ENCODE measurements around the gene EPS8. TPM values are rescaled to one million over a fixed set of nuclear protein-coding genes. Genes with fewer than 3 reads are reported as not detected.

Gene EPS8
- total RNA-seq, 1 donor from 2014 or later, result 17.8 TPM

- H3K27me3 ChIP-seq (ENCODE audit: control insufficient read depth, insufficient read depth, low read length), result no peaks in the 10 kb centered on the region
- H3K4me3 ChIP-seq (ENCODE audit: low read depth, low read length), result no peak overlapping the region
- no peak for DNase-seq (ENCODE audit: low read depth)
- TF ChIP-seq, protein P1, sequence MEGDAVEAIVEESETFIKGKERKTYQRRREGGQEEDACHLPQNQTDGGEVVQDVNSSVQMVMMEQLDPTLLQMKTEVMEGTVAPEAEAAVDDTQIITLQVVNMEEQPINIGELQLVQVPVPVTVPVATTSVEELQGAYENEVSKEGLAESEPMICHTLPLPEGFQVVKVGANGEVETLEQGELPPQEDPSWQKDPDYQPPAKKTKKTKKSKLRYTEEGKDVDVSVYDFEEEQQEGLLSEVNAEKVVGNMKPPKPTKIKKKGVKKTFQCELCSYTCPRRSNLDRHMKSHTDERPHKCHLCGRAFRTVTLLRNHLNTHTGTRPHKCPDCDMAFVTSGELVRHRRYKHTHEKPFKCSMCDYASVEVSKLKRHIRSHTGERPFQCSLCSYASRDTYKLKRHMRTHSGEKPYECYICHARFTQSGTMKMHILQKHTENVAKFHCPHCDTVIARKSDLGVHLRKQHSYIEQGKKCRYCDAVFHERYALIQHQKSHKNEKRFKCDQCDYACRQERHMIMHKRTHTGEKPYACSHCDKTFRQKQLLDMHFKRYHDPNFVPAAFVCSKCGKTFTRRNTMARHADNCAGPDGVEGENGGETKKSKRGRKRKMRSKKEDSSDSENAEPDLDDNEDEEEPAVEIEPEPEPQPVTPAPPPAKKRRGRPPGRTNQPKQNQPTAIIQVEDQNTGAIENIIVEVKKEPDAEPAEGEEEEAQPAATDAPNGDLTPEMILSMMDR (IDR thresholded peaks at IDR 0.05; ENCODE audit: insufficient read depth, low read length, poor library complexity, severe bottlenecking), result no peak
- no peaks in the 10 kb centered on the region for H3K36me3 ChIP-seq (ENCODE audit: control insufficient read depth, insufficient read depth, low read length)
These were observed 97.8 kb downstream of the EPS8 start for GRCh38 chr12:15691388-15691787.

- H3K27me3 ChIP-seq (ENCODE audit: control insufficient read depth, insufficient read depth, low read length), result no peaks in the 10 kb centered on the region
- no peaks in the 10 kb centered on the region for H3K36me3 ChIP-seq (ENCODE audit: control insufficient read depth, insufficient read depth, low read length)
- TF ChIP-seq, protein P1 (IDR thresholded peaks at IDR 0.05; ENCODE audit: insufficient read depth, low read length, poor library complexity, severe bottlenecking), result no peak
- H3K4me3 ChIP-seq (ENCODE audit: low read depth, low read length), result no peak overlapping the region
- no peak for DNase-seq (ENCODE audit: low read depth)
These were observed 98.9 kb downstream of the EPS8 start for GRCh38 chr12:15690320-15690719.

DNA sequence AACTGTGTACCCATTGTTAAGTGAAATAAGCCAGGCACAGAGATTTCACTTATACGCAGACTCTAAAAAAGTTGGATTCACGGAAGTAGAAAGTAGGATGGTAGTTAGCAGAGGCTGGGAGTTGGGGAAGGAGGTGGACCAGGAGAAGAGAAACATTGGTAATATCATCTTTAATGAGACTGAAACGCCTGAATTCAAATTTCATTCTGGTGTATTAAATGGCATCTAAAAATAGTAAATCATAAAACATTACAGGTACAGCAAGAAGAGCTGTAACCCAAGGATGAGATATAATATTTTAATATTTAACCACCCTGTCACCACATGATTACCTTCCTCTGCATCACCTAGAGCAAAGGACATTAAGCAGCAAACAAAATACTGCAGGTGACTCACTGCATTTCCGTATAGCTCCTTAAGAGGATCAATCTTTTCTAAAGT is 99.4 kb downstream of the EPS8 start:
- Histone ChIP-seq H3K27me3 (ENCODE audit: control insufficient read depth, insufficient read depth, low read length) (no peaks in the 10 kb centered on the region), H3K4me3 (ENCODE audit: low read depth, low read length) (no peak overlapping the region), H3K36me3 (ENCODE audit: control insufficient read depth, insufficient read depth, low read length) (no peaks in the 10 kb centered on the region)
- no peak for DNase-seq (ENCODE audit: low read depth)
- TF ChIP-seq, protein P1 (IDR thresholded peaks at IDR 0.05; ENCODE audit: insufficient read depth, low read length, poor library complexity, severe bottlenecking), result no peak

DNA sequence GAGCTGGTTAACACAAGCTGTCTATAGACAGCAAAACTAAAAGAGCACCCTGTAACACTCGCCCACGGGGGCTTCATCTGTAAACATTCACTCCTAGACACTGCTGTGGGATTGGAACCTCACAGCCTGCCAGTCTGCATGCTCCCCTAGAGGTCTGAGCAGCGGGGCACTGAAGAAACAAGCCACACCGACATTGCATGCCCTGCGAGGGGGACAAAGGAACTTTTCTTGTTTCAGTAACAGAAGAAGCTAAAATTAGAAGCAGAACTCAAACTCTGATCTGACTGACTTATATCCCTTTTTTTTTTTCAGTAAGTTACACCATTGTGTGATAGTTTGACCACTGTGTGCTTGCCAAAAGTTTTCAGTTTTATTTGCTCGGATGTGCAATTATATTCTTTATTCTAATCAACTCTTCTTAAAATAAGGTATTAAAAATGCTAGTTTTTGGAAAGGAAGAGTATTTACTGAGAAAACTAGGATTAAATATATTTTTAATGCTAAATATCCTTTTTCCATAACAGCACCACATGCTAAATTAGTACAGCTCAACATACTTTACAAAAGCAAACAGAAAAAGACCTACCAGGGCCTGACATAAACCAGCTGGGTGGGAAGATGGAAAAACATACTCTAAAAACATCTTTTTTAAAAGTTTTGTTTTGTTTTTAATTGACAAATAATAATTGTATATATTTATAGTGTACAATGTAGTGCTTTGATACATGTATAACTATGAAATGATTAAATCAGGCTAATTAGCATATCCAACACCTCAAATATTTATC is 100.2 kb downstream of the EPS8 start:
- Histone ChIP-seq H3K27me3 (ENCODE audit: control insufficient read depth, insufficient read depth, low read length) (no peaks in the 10 kb centered on the region), H3K36me3 (ENCODE audit: control insufficient read depth, insufficient read depth, low read length) (no peaks in the 10 kb centered on the region), H3K4me3 (ENCODE audit: low read depth, low read length) (no peak overlapping the region)
- DNase-seq (ENCODE audit: low read depth), result no peak
- TF ChIP-seq, protein P1 (IDR thresholded peaks at IDR 0.05; ENCODE audit: insufficient read depth, low read length, poor library complexity, severe bottlenecking), result no peak

DNA sequence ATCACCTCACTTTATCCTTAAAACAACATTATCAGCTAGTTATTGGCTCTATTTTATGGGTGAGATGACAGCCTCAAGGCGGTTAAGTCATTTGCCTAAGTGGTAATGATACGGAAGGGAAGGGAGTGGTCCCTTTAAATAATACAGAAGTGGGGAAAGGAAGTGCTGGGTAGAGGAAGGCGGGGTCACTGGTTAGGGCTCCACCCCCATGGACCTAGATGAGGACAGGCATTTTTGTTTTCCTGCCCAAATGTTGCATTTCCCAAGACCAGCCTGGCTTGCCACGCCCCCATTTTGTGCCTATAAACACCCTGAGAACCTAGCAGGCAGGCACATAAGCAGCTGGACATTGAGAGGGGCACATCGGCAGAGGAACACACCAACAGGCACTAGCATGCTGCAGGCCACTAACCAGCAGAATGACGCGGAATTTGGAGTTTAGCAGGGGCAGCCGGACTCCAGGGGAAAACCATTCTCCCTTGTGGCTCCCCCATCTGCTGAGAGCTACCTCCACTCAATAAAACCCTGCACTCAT is 100.9 kb downstream of the EPS8 start:
- no peak for DNase-seq (ENCODE audit: low read depth)
- TF ChIP-seq, protein P1 (IDR thresholded peaks at IDR 0.05; ENCODE audit: insufficient read depth, low read length, poor library complexity, severe bottlenecking), result no peak
- no peak overlapping the region for H3K4me3 ChIP-seq (ENCODE audit: low read depth, low read length)
- H3K36me3 ChIP-seq (ENCODE audit: control insufficient read depth, insufficient read depth, low read length), result no peaks in the 10 kb centered on the region
- H3K27me3 ChIP-seq (ENCODE audit: control insufficient read depth, insufficient read depth, low read length), result no peaks in the 10 kb centered on the region
